ENCODE measurements around the gene PTGIS.

Gene PTGIS

DNA sequence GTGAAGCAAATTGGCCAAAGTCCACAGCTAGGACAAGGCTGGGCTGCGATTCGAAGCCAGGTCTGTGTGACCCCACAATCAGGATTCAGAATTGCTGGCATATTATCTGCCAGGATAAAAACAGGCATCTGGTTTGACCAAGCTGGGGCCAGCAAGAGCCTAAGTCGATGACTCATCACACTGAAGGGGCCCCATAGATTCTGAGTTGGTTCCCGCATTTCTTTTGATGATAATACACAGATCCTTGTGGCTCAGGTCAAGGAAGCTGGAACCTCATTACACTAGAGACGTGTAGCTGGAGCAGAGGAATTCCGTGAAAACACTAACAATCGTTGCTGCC, 92.0 kb downstream of the PTGIS start:
- no peak for DNase-seq
- CTCF ChIA-PET, result interaction anchor here (1.7 kb wide), 1 partner anchor 134 kb away, joined by 3 read pairs; no protein-coding TSS in a partner anchor
- no peaks in the 10 kb centered on the region for H3K4me1 Mint-ChIP-seq
- H3K4me3 Mint-ChIP-seq, result no peak overlapping the region
- no peaks in the 10 kb centered on the region for H3K9me3 Mint-ChIP-seq
- H3K36me3 Mint-ChIP-seq, result no peaks in the 10 kb centered on the region
- peaks cover 64% of the 10 kb centered on the region for H3K27me3 Mint-ChIP-seq
- no peak overlapping the region for H3K27ac Mint-ChIP-seq

DNA sequence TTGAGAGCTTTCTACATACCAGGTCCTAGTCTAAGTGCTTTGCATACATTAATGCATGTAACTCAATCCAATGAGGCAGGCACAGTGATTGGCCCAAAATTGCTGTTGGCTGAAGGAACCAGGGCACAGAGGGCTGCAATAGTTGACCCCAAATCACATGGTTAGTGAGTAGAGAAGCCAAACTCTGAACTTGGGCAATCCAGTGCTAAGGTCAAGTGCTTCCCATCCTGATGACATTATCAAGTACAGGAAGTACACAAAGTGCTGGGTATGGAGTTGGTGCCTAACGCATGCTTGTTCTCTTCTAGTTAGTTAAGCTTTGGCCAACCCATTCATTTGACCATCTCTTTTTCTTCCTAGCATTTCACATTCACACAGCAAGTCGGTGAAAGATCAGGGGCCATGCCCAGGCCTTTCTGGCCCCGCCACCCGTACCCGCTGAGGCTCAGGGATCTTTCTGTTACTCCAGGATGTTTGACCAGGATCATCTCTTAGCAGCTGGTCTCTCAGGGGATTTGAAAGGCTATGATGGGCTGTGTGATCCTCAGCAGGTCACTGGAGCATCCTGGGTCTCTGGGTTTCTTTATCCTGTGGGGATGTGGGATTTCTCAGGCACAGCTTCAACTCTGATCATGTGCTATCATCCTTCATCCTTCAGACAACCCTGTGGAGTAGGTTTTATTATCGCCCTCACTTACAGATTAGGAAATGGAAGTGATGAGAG, 92.5 kb downstream of the PTGIS start:
- no peak for DNase-seq
- CTCF ChIA-PET, result interaction anchor here (1.7 kb wide), 1 partner anchor 135 kb away, joined by 3 read pairs; no protein-coding TSS in a partner anchor
- Mint-ChIP-seq H3K36me3 (no peaks in the 10 kb centered on the region), H3K4me1 (no peaks in the 10 kb centered on the region), H3K9me3 (no peaks in the 10 kb centered on the region), H3K4me3 (no peak overlapping the region), H3K27me3 (peaks cover 62% of the 10 kb centered on the region), H3K27ac (no peak overlapping the region)

DNA sequence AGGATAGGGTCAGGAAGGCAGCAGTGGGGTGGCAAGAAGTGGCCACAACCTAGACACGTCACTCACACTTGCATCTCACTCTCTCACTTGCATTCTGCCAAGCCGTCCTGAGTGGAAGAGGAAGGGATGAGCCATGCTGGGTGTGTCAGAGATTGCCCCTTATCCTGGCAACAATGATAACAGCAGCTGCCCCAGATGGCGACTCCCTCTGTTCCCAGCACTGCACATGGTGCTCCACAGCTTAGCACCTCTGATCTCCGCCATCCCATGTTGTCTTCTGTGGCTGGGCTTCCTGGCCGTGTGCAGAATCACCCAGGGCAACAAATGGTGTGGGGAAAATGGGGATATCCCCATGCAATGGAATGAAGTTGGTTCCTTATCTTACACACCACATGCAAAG, 96.5 kb downstream of the PTGIS start:
- Mint-ChIP-seq H3K27me3 (peaks cover 73% of the 10 kb centered on the region), H3K9me3 (no peaks in the 10 kb centered on the region), H3K4me3 (no peak overlapping the region), H3K27ac (no peak overlapping the region), H3K4me1 (no peaks in the 10 kb centered on the region), H3K36me3 (no peaks in the 10 kb centered on the region)
- CTCF ChIA-PET, result interaction anchor here (0.9 kb wide), 1 partner anchor 14 kb away, joined by 3 read pairs; no protein-coding TSS in a partner anchor
- no peak for DNase-seq

DNA sequence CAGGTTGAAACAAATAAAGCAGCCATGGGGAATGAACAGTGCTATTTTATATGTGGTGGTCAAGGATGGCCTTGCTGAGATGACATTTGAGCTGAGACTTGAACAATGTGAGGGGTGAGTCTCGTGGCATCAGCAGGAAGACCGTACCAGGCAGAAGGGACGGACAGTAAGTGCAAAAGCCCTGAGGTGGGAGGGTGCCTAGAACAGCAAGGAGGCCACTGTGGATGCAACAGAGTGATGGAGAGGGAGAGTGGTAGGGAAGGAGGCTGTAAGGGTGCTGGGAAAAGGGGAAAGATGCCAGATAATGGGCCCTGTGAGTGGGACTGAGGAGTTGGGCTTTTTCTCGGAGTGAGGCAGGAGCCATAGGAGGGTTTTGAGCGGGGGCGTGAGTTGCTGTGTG, 97.0 kb downstream of the PTGIS start:
- Mint-ChIP-seq H3K4me1 (no peaks in the 10 kb centered on the region), H3K36me3 (no peaks in the 10 kb centered on the region), H3K27ac (no peak overlapping the region), H3K9me3 (no peaks in the 10 kb centered on the region), H3K4me3 (no peak overlapping the region), H3K27me3 (peaks cover 69% of the 10 kb centered on the region)
- CTCF ChIA-PET, result no interaction called here
- DNase-seq, result no peak

GRCh38 chr20:49469060-49469459, 98.9 kb downstream of the PTGIS start:
- H3K4me1 Mint-ChIP-seq, result no peaks in the 10 kb centered on the region
- CTCF ChIA-PET, result no interaction called here
- H3K27me3 Mint-ChIP-seq, result peaks cover 65% of the 10 kb centered on the region
- DNase-seq, result no peak
- no peaks in the 10 kb centered on the region for H3K36me3 Mint-ChIP-seq
- H3K27ac Mint-ChIP-seq, result no peak overlapping the region
- H3K4me3 Mint-ChIP-seq, result no peak overlapping the region
- H3K9me3 Mint-ChIP-seq, result no peaks in the 10 kb centered on the region

GRCh38 chr20:49468412-49468811, 99.5 kb downstream of the PTGIS start:
- no peaks in the 10 kb centered on the region for H3K4me1 Mint-ChIP-seq
- H3K27me3 Mint-ChIP-seq, result peaks cover 62% of the 10 kb centered on the region
- no peaks in the 10 kb centered on the region for H3K36me3 Mint-ChIP-seq
- H3K4me3 Mint-ChIP-seq, result no peak overlapping the region
- H3K9me3 Mint-ChIP-seq, result no peaks in the 10 kb centered on the region
- CTCF ChIA-PET, result no interaction called here
- H3K27ac Mint-ChIP-seq, result no peak overlapping the region
- DNase-seq, result no peak

DNA sequence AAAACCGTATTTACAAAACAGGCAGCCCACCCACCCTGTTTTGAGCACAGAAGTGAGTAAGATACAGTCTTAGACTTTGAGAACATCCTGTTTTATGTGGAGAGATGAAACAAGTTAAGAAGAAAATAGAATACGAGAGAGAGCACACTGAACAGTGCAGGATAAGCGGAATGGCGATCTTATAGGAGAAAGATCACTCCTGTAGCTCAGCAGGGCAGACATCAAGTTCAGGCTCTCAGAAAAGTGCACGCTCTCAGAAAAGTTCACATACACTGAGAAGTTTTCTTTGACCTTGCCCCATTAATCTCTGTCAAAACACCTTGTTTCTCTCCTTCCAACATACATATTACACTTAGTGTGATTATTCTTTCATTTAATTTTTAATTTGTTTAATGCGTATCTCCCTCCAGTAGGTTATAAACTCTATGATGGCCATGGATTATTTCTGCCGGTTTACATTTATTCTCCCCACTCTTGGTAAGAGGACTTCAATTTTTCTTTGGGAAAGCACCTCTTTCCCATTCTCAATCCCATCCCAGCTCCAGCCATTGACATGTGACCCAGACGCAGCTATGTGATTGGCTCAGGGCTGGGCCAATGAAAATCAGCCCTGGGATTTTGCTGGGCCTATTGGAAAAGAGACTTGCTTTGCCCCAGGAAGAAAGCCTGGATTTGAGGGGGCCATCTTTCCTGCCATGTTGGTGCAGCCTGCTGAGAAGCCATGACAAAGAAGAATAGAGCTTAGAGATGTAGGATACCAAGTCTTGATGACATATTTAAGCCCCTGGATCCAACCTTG, 101.6 kb downstream of the PTGIS start:
- CTCF ChIA-PET, result interaction anchor here (1.2 kb wide), 1 partner anchor 12 kb away, joined by 3 read pairs; no protein-coding TSS in a partner anchor
- H3K27ac Mint-ChIP-seq, result no peak overlapping the region
- no peaks in the 10 kb centered on the region for H3K4me1 Mint-ChIP-seq
- no peaks in the 10 kb centered on the region for H3K9me3 Mint-ChIP-seq
- no peak overlapping the region for H3K4me3 Mint-ChIP-seq
- H3K36me3 Mint-ChIP-seq, result no peaks in the 10 kb centered on the region
- no peak for DNase-seq
- H3K27me3 Mint-ChIP-seq, result peaks cover 60% of the 10 kb centered on the region

DNA sequence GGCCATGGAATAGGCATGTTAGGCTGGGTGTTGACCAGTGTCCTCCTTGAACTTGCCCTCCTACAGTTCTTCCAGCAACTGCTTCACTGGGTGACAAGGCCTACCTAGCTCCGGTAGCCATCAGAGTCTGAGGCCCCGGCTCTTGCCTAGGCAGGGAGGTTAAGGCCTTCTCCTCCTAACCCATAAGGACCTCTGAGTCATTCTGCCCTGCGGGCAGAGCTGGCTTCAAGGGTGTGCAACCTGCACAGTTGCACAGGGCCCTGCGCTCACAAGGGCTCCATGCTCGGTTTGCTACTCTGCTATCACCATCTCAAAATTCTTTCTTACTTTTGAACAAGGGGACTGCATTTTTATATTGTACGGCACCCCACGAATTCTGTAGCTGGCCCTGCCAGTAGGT, 103.4 kb downstream of the PTGIS start:
- CTCF ChIA-PET, result no interaction called here

DNA sequence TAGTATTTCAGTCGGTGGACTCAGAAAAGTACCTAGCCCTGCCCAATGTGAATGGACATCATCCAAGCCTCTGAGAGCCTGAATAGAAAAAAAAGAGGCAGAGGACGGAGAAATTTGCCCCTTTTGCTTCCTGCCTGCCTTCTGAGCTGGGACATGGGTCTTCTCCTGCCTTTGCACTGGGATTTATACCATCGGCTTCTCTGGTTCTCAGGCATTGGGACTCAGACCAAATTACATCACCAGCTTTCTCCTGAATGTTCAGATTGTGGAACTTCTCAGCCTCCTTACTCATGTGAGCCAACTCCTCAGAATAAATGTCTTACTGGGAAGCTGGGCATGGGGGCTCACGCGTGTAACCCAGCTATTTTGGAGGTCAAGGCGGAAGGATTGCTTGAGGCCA, 105.3 kb downstream of the PTGIS start:
- CTCF ChIA-PET, result no interaction called here
- peaks cover 59% of the 10 kb centered on the region for H3K27me3 Mint-ChIP-seq
- no peaks in the 10 kb centered on the region for H3K9me3 Mint-ChIP-seq

More for the DNA sequence above, 103.4 kb downstream of the PTGIS start:
- H3K27me3 Mint-ChIP-seq, result peaks cover 62% of the 10 kb centered on the region
- no peaks in the 10 kb centered on the region for H3K36me3 Mint-ChIP-seq
- no peak overlapping the region for H3K4me3 Mint-ChIP-seq
- DNase-seq, result no peak
- H3K27ac Mint-ChIP-seq, result no peak overlapping the region
- H3K9me3 Mint-ChIP-seq, result no peaks in the 10 kb centered on the region
- no peaks in the 10 kb centered on the region for H3K4me1 Mint-ChIP-seq

DNA sequence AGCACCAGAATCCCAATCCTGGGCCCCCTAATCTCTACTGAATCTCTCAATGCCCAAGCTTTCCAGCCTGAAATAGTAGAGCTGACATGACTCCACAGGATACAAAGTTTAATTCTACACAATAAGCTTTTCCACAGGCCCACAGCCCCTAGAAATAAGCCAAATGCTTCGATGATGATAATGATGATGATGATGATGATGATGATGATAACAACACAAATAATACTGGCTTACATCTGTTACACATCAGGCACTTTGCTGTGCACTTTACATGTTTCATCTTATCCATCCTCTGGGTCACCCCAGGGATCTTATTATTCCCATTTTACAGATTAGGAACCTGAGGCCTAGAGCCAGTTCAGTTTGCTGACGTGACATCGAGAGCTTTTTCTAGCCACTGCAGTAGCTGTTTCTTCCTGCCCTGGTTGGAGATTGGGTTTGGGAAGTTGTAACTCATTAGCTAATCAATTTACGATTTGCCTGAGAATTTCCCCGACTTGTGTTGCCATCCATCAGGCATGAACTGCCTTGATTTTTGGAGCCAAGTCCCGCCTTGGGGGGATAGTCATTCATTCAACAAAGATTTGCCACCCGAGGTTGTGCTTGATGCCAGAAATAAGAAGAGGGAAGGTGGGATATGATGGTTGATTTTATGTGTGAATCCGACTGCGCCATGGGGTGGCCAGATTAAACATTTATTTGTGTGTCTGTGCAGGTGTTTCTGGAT, 105.9 kb downstream of the PTGIS start:
- Mint-ChIP-seq H3K36me3 (no peaks in the 10 kb centered on the region), H3K9me3 (no peaks in the 10 kb centered on the region), H3K27me3 (peaks cover 55% of the 10 kb centered on the region), H3K4me1 (no peaks in the 10 kb centered on the region), H3K27ac (no peak overlapping the region), H3K4me3 (no peak overlapping the region)
- CTCF ChIA-PET, result no interaction called here
- no peak for DNase-seq

More for the DNA sequence above, 105.3 kb downstream of the PTGIS start:
- H3K27ac Mint-ChIP-seq, result no peak overlapping the region
- no peaks in the 10 kb centered on the region for H3K36me3 Mint-ChIP-seq
- no peak overlapping the region for H3K4me3 Mint-ChIP-seq
- no peak for DNase-seq
- no peaks in the 10 kb centered on the region for H3K4me1 Mint-ChIP-seq

DNA sequence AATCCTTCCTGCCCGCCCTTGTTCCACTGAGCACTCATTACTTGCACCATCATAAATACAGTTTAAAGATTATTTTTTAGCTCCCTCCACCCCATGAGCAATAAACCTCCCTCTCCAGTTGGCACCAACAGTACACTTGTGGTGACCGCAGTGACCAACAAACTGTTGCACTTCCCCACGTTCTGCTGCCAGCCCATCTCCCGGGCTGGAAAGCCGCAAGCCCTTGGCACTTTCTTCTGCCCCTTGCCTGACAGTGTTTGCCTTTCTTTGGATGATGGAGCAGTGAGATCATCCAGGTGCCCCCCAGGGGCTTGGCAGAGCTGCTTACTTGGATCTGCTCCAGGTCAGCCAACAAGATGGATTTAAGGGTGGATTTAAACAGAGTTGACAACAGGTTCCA, 107.0 kb downstream of the PTGIS start:
- no peaks in the 10 kb centered on the region for H3K9me3 Mint-ChIP-seq
- H3K4me3 Mint-ChIP-seq, result no peak overlapping the region
- no peaks in the 10 kb centered on the region for H3K4me1 Mint-ChIP-seq
- H3K27me3 Mint-ChIP-seq, result peaks cover 58% of the 10 kb centered on the region
- no peak overlapping the region for H3K27ac Mint-ChIP-seq
- no peaks in the 10 kb centered on the region for H3K36me3 Mint-ChIP-seq
- CTCF ChIA-PET, result no interaction called here
- no peak for DNase-seq

DNA sequence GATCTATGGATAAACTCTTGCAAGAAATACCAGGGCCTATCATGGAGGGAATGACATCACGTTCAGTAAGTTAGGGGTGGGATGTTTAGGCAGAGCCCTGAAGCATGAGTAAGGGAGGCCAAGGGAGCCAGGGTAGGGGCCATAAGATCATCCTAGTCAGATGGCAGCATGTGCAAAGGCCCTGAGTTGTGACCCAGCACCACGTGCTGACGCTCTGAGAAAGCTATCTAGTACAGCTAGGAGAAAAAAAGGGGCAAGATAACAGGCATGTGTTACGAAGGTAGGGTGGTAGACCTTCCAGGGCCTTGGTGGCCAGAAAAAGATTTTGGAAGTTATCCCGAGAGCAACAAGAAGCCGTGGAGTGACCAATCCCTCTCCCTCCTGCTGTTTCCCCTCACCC, 107.8 kb downstream of the PTGIS start:
- peaks cover 51% of the 10 kb centered on the region for H3K27me3 Mint-ChIP-seq
- CTCF ChIA-PET, result no interaction called here
- no peak overlapping the region for H3K4me3 Mint-ChIP-seq

DNA sequence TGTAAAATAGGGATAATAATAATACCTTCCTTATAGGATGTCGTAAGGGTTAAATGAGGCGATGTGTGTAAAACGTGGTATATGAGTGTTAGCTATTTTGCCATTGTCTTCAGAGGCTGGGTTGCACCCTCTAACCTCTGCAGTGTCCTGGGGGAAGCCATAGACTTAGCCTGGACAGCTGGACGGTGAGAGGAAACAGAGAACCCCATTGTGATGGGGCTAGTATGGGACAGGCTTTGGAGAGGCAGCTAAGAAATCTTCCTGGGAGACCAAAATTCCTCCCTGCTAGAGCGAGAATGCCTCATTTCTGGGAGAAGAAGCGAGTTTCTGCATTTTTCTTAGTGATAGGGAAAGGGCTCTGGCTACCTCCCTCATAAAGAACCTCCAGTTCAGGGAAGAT, 108.3 kb downstream of the PTGIS start:
- Mint-ChIP-seq H3K4me3 (no peak overlapping the region), H3K27ac (no peak overlapping the region), H3K9me3 (no peaks in the 10 kb centered on the region), H3K36me3 (no peaks in the 10 kb centered on the region), H3K27me3 (peaks cover 53% of the 10 kb centered on the region), H3K4me1 (no peaks in the 10 kb centered on the region)
- CTCF ChIA-PET, result no interaction called here
- DNase-seq, result no peak

More for the DNA sequence above, 107.8 kb downstream of the PTGIS start:
- H3K27ac Mint-ChIP-seq, result no peak overlapping the region
- H3K36me3 Mint-ChIP-seq, result no peaks in the 10 kb centered on the region
- H3K9me3 Mint-ChIP-seq, result no peaks in the 10 kb centered on the region
- no peaks in the 10 kb centered on the region for H3K4me1 Mint-ChIP-seq
- no peak for DNase-seq

DNA sequence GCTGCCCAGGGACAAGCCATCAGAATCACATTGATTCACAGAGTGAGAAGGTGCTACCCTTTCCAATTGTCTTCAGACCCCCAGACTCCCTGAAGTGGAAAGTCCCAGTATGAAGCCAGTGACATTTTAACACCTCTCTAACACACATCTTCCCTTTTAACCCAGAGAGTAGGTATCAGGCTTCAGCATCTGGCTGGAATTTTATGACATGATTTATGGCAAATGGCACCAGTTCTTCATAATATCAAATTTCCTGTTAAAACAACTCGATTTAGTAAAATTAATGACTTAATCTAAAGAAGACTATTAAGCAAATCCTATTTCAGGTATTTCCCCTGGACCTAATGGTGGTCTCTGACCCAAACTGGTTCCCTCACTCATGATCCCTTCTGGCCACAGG, 110.5 kb downstream of the PTGIS start:
- Mint-ChIP-seq H3K27me3 (peaks cover 54% of the 10 kb centered on the region), H3K4me3 (no peak overlapping the region), H3K9me3 (no peaks in the 10 kb centered on the region), H3K27ac (no peak overlapping the region), H3K36me3 (no peaks in the 10 kb centered on the region), H3K4me1 (no peaks in the 10 kb centered on the region)
- CTCF ChIA-PET, result no interaction called here
- no peak for DNase-seq

Measured in activated naive CD4-positive, alpha-beta T cell treated with anti-CD3 and anti-CD28 coated beads, Interleukin-2, amount 10 ng/mL, durations not matched to agents 7 days and 5 days (primary cell).